ENCODE measurements around the gene C6orf89.

Gene C6orf89

DNA sequence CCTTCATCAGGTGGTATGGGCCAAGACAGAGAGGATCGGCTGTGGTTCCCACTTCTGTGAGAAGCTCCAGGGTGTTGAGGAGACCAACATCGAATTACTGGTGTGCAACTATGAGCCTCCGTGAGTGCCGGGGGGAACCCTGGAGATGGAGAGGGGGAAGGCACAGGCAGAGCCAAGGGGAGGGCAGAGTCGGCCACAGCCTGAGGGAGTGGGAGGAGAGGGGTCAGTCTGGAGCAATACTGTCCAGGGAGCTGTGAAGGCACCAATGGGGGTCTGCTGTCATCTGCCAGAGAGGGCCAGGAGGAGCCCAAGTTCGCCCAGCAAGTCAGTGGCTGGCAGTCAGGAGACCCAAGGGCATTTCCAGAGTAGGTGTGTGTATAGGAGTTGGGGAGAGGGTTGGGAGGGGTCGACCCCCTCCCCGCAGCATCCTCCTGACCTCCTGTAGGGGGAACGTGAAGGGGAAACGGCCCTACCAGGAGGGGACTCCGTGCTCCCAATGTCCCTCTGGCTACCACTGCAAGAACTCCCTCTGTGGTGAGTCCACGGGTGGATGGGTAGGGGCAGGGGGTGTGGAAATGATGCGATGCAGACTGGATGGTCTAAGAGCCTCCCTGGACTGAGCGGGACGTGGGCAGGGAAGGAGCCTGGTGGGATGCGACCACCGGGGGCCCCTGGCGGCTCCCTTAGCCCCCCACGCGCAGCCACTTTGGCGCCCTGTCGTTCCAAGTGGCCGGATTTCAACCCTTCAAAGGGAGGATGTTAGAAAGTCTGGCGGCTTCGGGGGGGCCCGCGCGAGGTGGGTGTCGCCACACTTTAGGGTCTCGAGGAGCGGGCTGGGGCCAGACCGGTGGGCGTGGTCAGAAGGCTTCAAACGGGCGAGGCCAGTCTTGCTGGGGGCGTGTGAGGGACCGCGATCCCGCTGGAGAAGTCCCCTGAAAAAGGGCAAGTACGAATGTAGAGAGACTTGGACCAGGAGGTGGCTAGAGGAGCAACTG is 76.0 kb downstream of the C6orf89 start:
- Histone ChIP-seq H3K36me3 (ENCODE audit: insufficient read depth, low read length) (no peaks in the 10 kb centered on the region), H3K4me3 (ENCODE audit: low read depth, low read length, poor library complexity, severe bottlenecking) (no peak overlapping the region), H3K4me2 (ENCODE audit: low read length) (no peak overlapping the region), H4K20me1 (ENCODE audit: insufficient read depth, low read length) (no peaks in the 10 kb centered on the region), H3K9ac (ENCODE audit: low read length) (no peak overlapping the region), H3F3A (ENCODE audit: insufficient read depth, low read length) (no peaks in the 10 kb centered on the region), H3K79me2 (ENCODE audit: insufficient read depth, low read length) (no peaks in the 10 kb centered on the region), H3K4me1 (ENCODE audit: insufficient read depth, low read length, severe bottlenecking) (peaks cover 16% of the 10 kb centered on the region), H2AFZ (ENCODE audit: low read length) (no peak overlapping the region), H3K27me3 (ENCODE audit: insufficient read depth, low read length) (no peaks in the 10 kb centered on the region), H3K9me2 (ENCODE audit: low read depth, low read length) (no peaks in the 10 kb centered on the region), H3K9me3 (ENCODE audit: low read length) (no peaks in the 10 kb centered on the region), H3K27ac (ENCODE audit: low read depth, low read length, poor library complexity, severe bottlenecking) (no peak overlapping the region)
- TF ChIP-seq CTCF (IDR thresholded peaks at IDR 0.05; ENCODE audit: low read length) (no peak), EZH2 (IDR thresholded peaks at IDR 0.05; ENCODE audit: borderline replicate concordance, low read length) (no peak)

DNA sequence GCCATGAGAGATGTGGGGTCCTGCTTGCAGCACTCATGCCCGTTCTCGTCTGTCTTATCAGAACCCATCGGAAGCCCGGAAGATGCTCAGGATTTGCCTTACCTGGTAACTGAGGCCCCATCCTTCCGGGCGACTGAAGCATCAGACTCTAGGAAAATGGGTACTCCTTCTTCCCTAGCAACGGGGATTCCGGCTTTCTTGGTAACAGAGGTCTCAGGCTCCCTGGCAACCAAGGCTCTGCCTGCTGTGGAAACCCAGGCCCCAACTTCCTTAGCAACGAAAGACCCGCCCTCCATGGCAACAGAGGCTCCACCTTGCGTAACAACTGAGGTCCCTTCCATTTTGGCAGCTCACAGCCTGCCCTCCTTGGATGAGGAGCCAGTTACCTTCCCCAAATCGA is 77.1 kb downstream of the C6orf89 start:
- peak overlapping the region; percentile 48 for H3K4me3 ChIP-seq (ENCODE audit: low read depth, low read length, poor library complexity, severe bottlenecking)
- TF ChIP-seq CTCF (IDR thresholded peaks at IDR 0.05; ENCODE audit: low read length) = no peak
- no peak for TF ChIP-seq EZH2 (IDR thresholded peaks at IDR 0.05; ENCODE audit: borderline replicate concordance, low read length)
- peaks cover 10% of the 10 kb centered on the region; the same call in 1 of the 2 replicates for H3K36me3 ChIP-seq (ENCODE audit: insufficient read depth, low read length)
- H3K9ac ChIP-seq (ENCODE audit: low read length) = no peak overlapping the region; the same call in 1 of the 2 replicates
- peaks cover 16% of the 10 kb centered on the region for H3K4me1 ChIP-seq (ENCODE audit: insufficient read depth, low read length, severe bottlenecking)
- H4K20me1 ChIP-seq (ENCODE audit: insufficient read depth, low read length) = no peaks in the 10 kb centered on the region
- H3K9me2 ChIP-seq (ENCODE audit: low read depth, low read length) = no peaks in the 10 kb centered on the region
- H2AFZ ChIP-seq (ENCODE audit: low read length) = no peak overlapping the region
- H3F3A ChIP-seq (ENCODE audit: insufficient read depth, low read length) = no peaks in the 10 kb centered on the region
- H3K79me2 ChIP-seq (ENCODE audit: insufficient read depth, low read length) = no peaks in the 10 kb centered on the region
- H3K9me3 ChIP-seq (ENCODE audit: low read length) = no peaks in the 10 kb centered on the region
- H3K4me2 ChIP-seq (ENCODE audit: low read length) = peak overlapping the region; percentile 64
- no peak overlapping the region for H3K27ac ChIP-seq (ENCODE audit: low read depth, low read length, poor library complexity, severe bottlenecking)
- H3K27me3 ChIP-seq (ENCODE audit: insufficient read depth, low read length) = no peaks in the 10 kb centered on the region

DNA sequence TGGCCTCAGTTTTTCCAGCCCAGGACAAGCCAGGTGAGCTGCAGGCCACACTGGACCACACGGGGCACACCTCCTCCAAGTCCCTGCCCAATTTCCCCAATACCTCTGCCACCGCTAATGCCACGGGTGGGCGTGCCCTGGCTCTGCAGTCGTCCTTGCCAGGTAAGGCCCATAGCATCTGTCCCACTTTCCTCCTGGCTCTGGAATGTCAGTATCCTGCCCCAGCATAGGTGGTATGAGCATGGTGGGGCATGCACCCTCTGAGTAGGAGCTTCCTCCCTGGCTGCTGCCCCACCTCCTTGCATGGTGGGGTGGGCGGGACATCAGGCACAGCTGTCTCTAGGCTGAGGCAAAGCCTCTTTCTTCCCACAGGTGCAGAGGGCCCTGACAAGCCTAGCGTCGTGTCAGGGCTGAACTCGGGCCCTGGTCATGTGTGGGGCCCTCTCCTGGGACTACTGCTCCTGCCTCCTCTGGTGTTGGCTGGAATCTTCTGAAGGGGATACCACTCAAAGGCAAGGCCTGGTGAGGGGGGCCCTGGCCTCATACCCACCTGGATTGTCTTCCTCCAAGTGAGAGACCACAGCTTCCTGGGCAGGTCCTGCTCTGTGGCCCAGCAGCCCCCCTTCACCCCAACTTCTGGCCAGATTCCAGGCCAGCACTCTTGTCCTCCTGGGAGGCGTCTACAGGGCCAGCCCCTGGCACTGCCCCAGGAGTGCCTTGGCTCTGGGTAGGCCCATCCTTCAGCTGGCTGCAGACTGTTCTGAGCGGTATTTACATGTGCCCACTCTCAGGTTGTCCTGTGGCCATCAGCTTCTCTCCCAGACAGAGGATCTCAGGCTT is 77.9 kb downstream of the C6orf89 start:
- Histone ChIP-seq H4K20me1 (ENCODE audit: insufficient read depth, low read length) (no peaks in the 10 kb centered on the region), H3K9me3 (ENCODE audit: low read length) (no peaks in the 10 kb centered on the region), H3K4me1 (ENCODE audit: insufficient read depth, low read length, severe bottlenecking) (peaks cover 16% of the 10 kb centered on the region), H3K79me2 (ENCODE audit: insufficient read depth, low read length) (no peaks in the 10 kb centered on the region), H3K9me2 (ENCODE audit: low read depth, low read length) (no peaks in the 10 kb centered on the region), H2AFZ (ENCODE audit: low read length) (no peak overlapping the region), H3K27ac (ENCODE audit: low read depth, low read length, poor library complexity, severe bottlenecking) (peak overlapping the region; percentile 0), H3K4me3 (ENCODE audit: low read depth, low read length, poor library complexity, severe bottlenecking) (peak overlapping the region; percentile 48), H3K4me2 (ENCODE audit: low read length) (peak overlapping the region; percentile 64), H3K27me3 (ENCODE audit: insufficient read depth, low read length) (no peaks in the 10 kb centered on the region), H3K36me3 (ENCODE audit: insufficient read depth, low read length) (peaks cover 17% of the 10 kb centered on the region; the same call in 1 of the 2 replicates), H3F3A (ENCODE audit: insufficient read depth, low read length) (no peaks in the 10 kb centered on the region), H3K9ac (ENCODE audit: low read length) (peak overlapping the region; percentile 7; the same call in 1 of the 2 replicates)
- TF ChIP-seq CTCF (IDR thresholded peaks at IDR 0.05; ENCODE audit: low read length) (no peak), EZH2 (IDR thresholded peaks at IDR 0.05; ENCODE audit: borderline replicate concordance, low read length) (no peak)

Measured in OCI-LY1 (cell line).